NCI-H2107 treated with DMSO at 0.1 percent for 48 hours (cell line): ENCODE results near the gene POP7.
"Not testable (repeated sequence)": the region's sequence is repeated elsewhere in the genome, so short reads cannot be mapped to it uniquely, and the experiment has no call there.

Source experiments
- DNase-seq: peaks from one replicate; lab custom pipeline; 2025; ENCODE audit not compliant: unreplicated experiment; lab: John Stamatoyannopoulos, UW

The POP7 gene

GRCh38 chr7:100723732-100724275, 17.9 kb downstream of the POP7 start:
- no peak for DNase-seq

GRCh38 chr7:100724364-100724763, 18.4 kb downstream of the POP7 start:
- not testable (repeated sequence) for DNase-seq

GRCh38 chr7:100726996-100727761, 21.3 kb downstream of the POP7 start:
- DNase-seq = no peak

GRCh38 chr7:100728196-100728595, 22.3 kb downstream of the POP7 start:
- DNase-seq = no peak

DNA sequence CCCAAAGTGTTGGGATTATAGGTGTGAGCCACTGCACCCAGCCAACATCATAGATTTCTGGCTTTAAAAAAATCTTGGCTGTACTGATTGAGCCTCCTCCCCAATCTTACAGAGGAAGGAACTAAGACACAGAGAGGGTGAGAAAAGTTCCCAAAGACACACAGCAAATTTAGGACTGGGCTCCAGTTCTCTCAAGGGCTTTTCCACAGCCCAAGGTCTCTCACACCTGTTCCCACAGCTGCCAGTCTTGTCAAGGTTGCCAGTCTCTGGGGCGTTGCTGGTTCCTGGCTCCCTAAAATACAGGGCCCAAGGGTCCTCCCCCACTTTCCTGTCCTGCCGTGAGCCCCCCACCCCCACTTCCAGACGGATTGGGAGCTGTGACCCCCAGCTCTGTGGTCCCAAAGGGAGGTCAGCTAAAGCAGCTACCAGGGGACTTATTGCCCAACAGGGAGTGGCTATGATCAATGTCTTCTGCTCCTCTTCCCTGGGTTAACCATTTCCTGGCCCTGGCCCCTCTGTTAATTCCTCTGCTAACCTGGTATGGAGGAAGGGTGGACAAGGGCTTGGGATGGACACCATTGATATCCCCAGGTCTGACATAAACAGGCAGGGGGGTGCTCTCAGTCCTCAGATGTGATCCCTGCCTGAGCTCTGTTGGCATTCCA, 24.3 kb downstream of the POP7 start:
- DNase-seq = no peak

GRCh38 chr7:100731937-100732636, 26.2 kb downstream of the POP7 start:
- no peak for DNase-seq

GRCh38 chr7:100735730-100736129, 29.8 kb downstream of the POP7 start:
- no peak for DNase-seq

DNA sequence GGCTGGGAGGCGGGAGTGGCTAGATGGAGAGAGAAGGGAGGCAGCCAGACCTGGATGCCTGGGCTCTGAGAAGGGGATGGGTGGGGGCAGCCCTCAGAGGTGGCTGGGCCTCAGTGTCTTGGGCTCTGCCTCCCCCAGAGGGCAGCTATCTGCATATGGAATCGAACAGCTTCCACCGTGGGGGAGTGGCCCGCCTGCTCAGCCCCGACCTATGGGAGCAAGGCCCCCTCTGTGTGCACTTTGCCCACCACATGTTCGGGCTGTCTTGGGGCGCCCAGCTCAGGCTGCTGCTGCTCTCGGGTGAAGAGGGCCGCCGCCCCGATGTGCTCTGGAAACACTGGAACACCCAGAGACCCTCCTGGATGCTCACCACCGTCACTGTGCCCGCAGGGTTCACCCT, 30.8 kb downstream of the POP7 start:
- no peak for DNase-seq

DNA sequence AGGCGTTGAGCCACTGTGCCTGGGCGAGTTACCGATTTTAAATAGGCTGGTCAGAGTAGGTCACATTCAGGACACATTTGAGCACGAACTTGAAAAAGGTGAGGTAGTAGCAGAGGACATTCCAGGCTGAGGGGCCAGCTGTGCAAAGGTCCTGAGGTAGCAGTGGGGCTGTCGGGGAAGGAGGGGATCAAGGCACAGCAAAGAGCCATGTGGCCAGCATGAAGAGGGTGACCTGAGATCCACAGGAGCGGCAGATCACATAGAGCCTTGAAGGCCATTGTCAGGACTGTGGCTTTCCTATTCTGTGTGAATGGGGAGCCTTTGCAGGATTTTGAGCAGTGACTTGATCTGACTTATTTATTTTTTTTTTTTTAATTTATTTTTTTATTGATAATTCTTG, 34.0 kb downstream of the POP7 start:
- no peak for DNase-seq

DNA sequence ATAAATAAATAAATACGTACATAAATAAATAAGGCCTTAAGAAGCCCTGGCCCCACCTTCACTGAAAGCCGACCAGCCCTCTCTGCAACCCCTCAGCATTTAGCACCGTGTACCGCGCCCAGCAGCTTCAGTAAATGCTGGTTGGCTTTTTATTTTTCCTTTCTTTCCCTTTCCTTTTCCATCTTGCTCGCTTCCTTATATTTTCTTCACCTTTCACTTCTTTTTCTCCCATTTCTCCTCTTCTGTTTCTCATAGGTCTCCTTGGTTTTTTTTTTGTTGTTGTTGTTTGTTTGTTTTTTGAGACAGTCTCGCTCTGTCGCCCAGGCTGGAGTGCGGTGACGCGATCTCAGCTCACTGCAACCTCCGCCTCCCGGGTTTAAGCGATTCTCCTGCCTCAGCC, 38.7 kb downstream of the POP7 start:
- no peak for DNase-seq

DNA sequence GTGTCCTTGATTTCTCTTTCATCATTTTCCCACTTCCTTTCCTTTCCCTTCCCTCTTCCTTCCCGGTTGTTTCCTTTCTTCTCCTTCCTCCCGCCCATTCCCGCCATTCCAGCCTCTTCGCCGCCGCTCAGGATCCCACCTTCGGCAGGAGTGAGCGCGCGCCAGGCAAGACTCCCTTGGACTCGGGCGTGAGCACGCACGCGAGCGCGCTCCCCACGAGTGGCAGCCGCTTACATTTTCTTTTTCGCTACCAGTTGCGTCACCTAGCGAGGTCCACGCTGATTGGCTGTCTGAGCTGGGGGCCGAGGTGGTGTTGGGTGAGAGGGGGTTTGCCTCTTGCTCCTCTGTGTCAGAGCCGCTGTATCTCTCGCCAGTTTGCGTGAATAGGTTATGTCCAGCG, 39.3 kb downstream of the POP7 start:
- DNase-seq = no peak

GRCh38 chr7:100752994-100753393, 47.1 kb downstream of the POP7 start:
- DNase-seq = no peak

DNA sequence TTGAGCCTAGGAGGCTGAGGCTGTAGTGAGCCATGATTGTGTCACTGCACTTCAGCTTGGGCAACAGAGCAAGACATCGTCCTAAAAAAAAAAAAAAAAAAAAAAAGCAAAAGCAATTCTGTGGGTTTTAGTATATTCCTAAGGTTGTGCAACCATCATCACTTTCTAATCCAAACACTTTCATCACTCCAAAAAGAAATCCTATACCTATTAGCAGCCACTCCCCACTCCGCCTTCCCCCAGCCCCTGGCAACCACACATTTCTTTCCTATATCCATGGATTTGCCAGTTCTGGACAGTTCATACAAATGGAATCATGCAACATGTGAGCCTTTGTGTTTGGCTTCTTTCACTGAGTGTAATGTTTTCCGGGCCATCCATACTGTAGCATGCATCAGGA, 47.8 kb downstream of the POP7 start:
- DNase-seq = no peak
